GM18907 (cell line): ENCODE results near the gene SLC16A4.

Source experiments
- ATAC-seq: cut with Tn5 transposase; IDR thresholded peaks from one replicate; pipeline ENCODE4 v1.9.1; 2021; ENCODE audit warnings: mild to moderate bottlenecking, moderate library complexity; ENCODE audit not compliant: unreplicated experiment

The SLC16A4 gene

DNA sequence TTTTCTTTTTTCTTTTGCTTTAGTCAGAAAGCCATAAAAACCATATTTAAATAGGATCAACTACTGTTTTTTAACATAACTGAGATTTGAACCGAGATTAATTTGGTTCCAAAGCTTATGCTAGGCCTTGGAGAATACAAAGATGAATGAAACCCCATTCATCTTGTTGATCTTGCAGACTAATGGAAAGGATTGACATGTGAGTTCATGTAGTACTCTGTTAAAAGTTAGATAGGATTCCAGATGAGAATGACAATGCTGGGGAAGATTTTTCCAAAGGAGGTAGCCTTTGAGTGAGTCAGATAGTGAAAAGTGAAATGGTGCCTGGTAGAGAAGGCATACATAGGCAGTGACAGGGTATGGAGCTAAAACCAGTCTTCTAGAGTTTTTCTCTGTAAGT is 29.0 kb downstream of the SLC16A4 start:
- ATAC-seq = no peak

DNA sequence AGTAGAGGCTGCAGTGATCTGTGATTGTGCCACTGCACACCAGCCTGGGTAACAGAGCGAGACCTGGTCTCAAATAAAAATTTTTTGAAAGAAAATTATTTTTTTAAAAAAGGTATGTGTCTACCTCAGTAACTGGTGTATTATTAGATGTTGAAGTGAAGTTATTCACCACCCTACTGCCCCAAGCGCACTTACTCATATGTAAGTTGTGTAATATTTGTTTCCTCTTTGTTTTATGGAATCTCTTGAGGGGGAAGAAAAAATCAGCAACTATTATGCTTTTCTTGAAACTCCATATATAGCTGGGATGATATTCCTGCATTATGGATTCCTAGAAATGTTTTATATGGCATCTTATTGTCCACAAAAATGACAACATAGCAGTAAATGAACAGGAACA is 30.4 kb downstream of the SLC16A4 start:
- no peak for ATAC-seq

DNA sequence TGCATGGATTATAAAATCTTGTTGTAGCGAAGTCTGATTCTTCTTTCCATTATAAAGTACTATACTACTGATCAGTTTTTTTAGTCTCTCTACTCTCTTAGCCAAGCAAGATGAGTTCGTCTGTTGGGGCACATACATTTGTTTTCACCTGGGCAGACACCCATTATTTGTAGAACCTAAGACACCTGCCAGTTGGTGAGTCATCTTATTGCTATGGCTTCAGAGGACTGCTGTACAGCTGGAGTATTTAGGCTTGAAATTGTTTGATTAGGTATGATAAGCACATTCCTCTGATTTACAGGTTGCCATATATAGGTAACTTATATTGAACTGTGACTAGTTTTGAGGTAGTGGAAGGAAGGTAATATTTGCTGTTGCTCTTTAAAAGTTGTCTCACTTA is 34.4 kb downstream of the SLC16A4 start:
- no peak for ATAC-seq

DNA sequence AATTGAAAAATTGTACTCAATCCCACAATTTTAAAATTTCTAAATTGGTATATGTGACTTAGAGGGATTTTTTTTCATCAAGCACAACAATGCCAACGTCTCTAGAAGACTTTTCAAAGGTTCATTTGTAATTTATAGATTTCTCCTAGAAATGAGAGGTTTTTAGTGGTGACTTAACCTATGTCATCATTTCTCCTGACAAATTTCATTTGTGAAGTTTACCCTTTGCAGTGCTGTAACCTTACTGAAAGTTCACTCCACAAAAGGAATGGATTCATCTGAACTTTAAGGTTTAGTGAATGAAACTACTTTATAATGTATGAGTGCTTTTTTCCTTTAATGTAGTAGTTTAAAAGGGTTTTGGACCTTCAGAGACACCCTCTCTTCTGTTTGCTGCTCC is 35.5 kb downstream of the SLC16A4 start:
- ATAC-seq = no peak

DNA sequence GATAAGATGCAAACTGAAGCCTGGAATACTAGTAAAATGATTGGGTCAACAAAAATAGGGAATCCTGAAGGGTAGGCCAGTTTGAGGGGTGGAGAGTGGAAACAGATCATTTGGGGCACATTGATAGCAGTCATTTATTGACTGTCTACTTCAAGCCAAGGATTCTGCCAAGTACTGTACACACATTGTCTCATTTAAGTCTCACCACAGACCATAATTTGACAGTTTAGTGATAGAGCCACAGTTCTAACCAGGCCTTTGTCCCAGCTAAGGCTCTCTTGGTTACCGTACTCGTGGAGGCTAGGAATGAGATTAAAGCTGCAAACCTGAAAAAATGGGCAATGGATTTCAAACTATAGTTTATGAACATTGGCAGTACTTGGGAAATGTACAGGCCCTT is 40.5 kb downstream of the SLC16A4 start:
- no peak for ATAC-seq

DNA sequence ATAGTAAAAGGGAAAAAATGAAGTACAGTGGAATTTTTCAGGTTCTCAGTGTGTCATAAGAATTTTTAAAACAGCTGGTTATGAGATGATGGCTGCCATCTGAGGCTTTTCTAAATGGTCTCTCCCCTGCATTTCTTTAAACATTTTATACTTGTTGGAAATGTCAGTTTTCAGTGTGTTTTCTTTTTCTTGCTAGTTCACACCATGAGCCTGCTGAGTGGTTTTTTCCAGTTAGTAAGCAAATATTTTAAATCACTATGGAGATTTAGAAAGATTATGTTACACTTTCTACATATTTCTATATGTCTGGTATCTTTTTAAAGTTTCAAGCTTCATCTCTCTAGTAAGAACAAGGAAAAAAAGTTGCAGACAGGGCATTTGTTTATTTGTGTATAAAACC is 42.1 kb downstream of the SLC16A4 start:
- ATAC-seq = no peak

DNA sequence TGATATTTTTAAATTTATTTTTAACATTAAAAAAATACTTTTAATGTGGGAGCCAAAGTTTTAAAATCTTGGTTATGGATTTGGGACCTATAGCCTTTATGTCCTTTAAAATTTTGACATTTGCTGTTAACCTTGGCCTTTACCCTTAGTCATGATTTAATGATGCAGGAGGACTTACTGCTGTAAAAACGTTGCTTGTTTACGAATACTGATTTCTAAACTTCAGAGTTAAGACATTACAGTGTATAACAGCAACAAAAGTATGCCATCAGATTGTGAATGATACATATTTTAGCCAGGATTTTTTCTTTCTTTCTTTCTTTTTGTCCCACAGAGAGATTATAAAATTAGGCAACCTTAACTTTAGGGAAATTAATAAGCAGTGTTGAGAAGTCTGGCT is 42.8 kb downstream of the SLC16A4 start:
- ATAC-seq = no peak

DNA sequence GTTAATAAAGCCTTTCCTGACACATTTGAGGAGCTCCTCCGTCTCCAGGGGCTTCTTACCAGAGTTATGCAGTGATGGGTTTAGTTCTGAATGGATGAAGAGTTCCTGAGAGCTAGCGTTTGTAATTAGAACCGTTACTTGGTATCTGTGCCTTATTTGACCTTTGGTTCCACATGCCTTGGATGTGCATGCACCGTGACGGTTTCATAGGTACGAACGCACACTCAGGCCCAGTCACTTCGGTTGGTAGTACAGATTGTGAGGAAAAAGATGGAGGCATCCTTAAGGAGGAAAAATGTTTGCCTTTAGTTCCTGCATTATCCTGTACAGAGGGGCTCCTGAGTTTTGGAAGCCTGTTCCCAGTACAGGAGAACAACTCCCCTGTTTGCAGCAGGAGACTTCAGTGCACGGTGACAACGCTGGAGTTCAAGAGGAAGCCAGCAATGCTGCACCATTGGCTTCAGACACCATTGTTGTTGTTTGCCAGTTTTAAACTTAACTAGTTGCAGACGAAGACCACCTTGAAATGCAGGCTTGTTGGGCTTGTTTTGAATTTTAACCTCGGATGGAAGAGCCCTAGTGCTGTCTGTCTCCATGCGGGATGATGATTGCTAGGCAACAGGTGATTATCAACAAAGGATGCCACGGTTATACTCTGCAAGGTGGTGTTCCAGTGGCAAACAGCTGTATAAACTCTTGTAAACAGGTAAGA is 43.5 kb downstream of the SLC16A4 start:
- ATAC-seq = no peak

DNA sequence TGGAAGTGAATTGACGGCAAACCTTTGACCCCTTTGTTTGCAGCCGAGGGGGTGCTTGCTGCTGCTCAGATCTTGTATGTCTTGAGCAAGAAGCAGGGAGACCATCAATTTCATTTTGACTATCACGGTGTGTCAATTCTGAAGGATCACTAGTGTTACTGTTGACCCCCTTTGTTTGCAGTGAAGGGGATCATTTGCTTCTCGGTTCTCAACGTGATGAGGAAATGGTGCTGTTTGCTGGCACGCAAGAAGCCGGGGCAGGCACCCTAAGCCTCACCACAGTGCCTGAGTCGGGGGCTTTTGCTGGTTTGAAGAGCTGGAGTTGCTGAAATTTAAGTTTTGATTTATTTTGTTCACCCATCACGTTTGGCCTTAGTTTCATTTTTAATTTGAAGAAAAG is 44.1 kb downstream of the SLC16A4 start:
- ATAC-seq = no peak

DNA sequence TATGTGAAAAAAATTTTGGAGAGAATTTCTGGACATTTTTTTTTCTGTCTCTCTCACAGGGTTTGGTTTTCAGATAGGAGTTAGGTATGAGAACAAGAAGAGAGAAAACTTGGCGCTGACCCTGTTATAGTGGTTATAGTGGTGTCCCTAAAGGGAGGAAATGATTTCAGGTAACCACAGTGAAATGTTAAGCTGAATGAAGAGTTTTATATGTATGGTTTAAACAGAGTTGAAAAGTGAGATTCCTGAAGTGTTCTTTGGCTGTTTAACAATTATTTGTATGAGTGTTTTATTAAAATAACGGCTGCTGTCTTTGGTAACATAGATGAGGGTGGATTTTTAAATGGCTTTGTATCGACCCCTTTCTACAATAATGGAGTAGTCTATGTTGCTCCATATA is 45.3 kb downstream of the SLC16A4 start:
- ATAC-seq = no peak

DNA sequence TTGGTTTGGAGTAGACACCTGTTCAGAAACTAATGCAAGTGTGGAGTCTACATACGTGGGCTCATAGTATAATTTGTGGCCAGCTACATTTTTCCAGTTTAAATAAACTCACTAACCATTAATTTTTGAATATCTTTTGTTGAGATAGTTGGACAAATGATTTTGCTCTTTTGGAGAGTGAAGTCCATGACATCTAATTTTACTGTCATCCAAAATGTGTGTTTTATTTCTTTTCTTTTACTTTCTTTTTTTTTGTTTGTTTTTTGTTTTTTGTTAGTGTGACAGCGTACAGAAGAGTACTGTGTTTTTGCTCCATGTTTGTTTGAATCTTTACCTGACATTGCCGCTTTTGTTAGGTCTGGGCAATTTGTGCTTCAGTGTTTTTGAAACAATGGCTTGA is 46.7 kb downstream of the SLC16A4 start:
- no peak for ATAC-seq

DNA sequence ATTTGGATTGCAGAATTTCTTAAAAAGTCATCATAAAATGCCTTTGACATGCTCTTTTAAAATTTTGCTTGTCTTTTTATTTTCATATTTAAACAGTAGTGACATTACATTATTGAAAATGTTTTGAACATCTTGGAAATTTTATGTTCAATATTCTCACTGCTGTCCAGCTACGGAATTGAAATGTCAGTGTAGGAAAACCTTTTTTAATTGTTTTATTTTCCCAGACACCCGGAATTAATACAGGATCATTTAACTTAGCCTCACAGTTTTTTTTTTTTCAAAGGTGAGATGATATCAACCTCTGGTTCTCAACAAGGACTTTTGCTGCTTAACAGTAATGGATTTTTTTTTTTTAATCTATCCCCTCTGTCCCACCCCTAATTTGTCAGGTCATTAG is 47.6 kb downstream of the SLC16A4 start:
- ATAC-seq = no peak

DNA sequence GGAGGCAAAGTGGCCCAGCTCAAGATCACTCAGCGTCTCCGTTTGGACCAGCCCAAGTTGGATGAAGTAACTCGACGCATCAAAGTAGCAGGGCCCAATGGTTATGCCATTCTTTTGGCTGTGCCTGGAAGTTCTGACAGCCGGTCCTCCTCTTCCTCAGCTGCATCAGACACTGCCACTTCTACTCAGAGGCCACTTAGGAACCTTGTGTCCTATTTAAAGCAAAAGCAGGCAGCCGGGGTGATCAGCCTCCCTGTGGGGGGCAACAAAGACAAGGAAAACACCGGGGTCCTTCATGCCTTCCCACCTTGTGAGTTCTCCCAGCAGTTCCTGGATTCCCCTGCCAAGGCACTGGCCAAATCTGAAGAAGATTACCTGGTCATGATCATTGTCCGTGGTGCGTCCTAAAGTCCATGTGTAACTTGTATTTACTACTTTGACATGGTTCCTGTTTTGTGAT is 48.9 kb downstream of the SLC16A4 start:
- no peak for ATAC-seq

DNA sequence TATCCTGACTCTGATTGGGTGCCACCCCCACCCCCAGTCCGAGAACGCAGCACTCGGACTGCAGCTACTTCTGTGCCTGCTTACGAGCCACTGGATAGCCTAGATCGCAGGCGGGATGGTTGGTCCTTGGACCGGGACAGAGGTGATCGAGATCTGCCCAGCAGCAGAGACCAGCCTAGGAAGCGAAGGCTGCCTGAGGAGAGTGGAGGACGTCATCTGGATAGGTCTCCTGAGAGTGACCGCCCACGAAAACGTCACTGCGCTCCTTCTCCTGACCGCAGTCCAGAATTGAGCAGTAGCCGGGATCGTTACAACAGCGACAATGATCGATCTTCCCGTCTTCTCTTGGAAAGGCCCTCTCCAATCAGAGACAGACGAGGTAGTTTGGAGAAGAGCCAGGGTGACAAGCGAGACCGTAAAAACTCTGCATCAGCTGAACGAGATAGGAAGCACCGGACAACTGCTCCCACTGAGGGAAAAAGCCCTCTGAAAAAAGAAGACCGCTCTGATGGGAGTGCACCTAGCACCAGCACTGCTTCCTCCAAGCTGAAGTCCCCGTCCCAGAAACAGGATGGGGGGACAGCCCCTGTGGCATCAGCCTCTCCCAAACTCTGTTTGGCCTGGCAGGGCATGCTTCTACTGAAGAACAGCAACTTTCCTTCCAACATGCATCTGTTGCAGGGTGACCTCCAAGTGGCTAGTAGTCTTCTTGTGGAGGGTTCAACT is 49.5 kb downstream of the SLC16A4 start:
- ATAC-seq = no peak

DNA sequence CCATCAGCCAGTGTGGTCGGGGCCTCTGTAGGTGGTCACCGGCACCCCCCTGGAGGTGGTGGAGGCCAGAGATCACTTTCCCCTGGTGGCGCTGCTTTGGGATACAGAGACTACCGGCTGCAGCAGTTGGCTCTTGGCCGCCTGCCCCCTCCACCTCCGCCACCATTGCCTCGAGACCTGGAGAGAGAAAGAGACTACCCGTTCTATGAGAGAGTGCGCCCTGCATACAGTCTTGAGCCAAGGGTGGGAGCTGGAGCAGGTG is 50.7 kb downstream of the SLC16A4 start:
- no peak for ATAC-seq

DNA sequence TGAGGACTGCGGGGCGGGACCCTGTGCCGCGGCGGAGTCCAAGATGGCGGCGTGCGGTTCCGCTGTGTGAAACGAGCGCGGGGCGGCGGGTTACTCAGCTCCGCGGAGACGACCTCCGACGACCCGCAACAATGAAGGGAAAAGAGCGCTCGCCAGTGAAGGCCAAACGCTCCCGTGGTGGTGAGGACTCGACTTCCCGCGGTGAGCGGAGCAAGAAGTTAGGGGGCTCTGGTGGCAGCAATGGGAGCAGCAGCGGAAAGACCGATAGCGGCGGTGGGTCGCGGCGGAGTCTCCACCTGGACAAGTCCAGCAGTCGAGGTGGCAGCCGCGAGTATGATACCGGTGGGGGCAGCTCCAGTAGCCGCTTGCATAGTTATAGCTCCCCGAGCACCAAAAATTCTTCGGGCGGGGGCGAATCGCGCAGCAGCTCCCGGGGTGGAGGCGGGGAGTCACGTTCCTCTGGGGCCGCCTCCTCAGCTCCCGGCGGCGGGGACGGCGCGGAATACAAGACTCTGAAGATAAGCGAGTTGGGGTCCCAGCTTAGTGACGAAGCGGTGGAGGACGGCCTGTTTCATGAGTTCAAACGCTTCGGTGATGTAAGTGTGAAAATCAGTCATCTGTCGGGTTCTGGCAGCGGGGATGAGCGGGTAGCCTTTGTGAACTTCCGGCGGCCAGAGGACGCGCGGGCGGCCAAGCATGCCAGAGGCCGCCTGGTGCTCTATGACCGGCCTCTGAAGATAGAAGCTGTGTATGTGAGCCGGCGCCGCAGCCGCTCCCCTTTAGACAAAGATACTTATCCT is 51.2 kb downstream of the SLC16A4 start:
- peak; percentile 1 for ATAC-seq

DNA sequence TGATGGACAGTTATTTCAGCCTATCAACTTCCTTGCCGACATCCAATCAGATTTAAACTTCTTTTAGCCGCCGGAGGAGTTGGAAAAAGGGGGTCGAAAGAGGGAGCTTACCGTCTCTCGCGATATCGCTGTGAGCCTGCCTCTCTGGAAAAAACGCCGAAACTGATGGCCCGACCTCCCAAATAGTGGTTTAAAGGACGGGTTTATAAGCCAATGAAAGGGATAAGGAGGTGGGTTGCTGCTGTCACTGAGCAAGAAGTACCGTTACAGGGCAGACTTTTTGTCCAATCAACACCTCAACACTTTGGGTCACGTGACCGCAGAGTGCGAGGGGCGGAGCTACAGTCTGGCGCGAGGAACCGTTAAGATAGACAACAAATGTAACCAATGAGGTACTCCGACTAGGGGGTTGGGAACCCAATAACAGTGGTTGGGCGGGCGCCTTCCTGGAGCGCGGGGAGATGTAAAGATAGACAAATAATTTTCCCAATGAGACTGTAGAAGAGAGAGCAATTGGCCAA is 51.9 kb downstream of the SLC16A4 start, which contains the start of gene RBM15:
RBM15 (plus strand) TSS at position 492 of the 521 bp plus-strand sequence; CDS start at position 521, 29 bp downstream.
- peak; percentile 82 for ATAC-seq

DNA sequence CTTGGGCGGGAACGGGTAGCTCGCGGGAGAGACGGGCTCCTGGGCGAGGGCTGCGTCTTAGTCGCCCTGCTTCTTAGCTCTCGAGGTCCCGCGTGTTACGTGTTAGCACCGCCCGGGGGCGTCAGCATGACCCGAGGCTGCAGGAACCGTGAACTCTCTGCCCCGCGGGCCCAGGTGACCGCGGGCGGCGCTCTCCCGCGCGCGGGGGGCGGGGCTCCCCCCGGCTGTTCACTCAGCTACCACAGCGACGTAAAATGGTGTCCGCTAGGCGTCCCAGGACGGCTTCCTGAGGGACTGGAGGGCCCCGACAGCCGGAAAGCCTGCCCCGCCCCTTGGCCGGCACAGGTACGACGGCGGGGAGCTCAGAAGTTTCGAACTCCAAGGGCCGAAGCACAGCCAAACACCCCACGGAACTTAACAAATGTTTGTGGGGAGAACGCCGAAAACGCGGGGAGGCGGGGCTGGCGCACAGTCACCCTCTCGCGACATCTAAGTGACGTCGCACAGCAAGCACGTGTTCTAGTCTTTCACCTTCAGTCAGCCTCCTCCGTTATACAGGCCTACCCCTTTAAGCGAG is 52.4 kb downstream of the SLC16A4 start:
- peak; percentile 78 for ATAC-seq

DNA sequence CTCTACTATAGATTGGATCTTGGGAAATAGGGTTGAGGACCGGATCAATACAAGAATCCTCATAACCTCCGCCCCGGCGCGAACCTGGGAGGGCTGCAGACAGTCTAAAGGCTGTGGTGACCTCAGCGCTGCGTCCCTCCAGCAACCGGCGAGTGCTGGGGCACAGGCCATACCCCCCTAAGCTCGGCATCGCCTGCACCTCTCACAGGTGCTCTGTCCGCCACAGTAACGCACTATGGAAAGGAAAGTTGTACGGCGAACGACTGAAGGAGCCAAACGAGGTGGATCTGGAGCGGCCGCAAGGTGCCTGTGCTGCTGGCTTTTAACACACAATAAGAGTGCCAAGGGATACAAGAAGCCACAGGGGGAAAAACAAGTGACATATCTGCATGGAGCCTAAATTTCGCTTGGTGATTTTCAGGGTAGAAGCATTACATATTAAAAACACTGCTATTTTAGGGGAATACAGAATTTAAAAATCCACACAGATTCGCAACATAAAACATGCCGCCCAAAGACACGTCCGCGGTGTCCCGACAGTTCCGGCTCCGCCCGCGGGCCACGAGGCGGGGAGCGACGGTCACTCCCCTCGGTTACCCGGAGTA is 53.0 kb downstream of the SLC16A4 start:
- ATAC-seq = no peak

DNA sequence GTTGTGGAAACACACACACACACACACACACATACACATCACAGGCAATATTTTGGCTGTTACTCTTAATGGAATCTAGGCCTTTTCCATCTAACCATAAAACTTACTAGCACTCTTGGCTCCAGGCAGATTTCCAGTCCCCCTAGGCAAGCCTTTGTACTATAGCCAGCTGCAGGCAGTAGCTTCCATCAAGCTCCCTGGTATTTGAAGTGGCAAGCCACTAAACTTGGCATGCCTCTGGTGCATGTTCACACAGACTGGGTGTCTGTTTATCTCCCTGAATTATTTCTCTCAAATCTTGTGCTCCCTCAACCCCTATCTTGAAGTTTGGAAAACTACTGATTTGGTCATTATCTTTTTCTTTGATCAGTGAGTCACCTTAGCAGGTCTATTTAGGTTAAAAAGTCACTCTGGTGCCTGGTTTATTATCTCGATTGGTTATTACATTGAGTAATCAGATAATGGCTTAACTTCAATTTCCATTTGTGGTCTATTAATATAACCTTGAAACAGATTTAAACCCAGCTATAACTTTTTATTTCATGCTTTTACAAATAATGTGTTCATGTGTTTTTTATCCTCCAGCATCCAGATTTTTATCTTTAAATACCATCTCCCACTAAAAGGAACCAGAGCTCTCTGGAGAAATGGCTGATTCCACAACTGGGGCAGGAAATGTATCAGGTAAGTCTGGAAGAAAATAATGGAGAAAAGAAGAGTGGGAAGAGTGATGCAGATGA is 54.4 kb downstream of the SLC16A4 start:
- ATAC-seq = no peak
